ENCODE data around the gene SPRED2. TPM values are rescaled to one million over a fixed set of nuclear protein-coding genes. Genes with fewer than 3 reads are reported as not detected.

Gene SPRED2
- 18.4 and 24.0 TPM in 2 replicates for total RNA-seq

GRCh38 chr2:65432227-65433190 is at the start of gene SPRED2:
SPRED2 (minus strand) TSS chr2:65432599; CDS start chr2:65431987, 612 bp downstream.

Other genes starting within 250 kb of the SPRED2 start
- gene ACTR2, start 204.8 kb downstream of the SPRED2 start, total RNA-seq = 97.6 and 132 TPM in 2 replicates